Cardiac septum (tissue), 1 donor: ENCODE results near the gene IFI16. TPM values are rescaled to one million over a fixed set of nuclear protein-coding genes. Genes with fewer than 3 reads are reported as not detected.
"Not testable (repeated sequence)": the region's sequence is repeated elsewhere in the genome, so short reads cannot be mapped to it uniquely, and the experiment has no call there.

Experiments
- DNase-seq: peaks from one replicate; pipeline ENCODE4 v3.0.0-alpha.2; 2020; ENCODE audit warnings: low spot score
- intact Hi-C: fragments of 100-400 bp; cut with DNase I; formaldehyde crosslinking; loops from one replicate; pipeline ENCODE4 v1.14.0; 2022
- total RNA-seq: library from RNA; stranded (reverse); fragmentation: NEBNext Ultra II Directional; extraction: Animal tissue kit (Norgen Biotek cat#: 25700); gene quantifications from one replicate; pipeline ENCODE4 v1.2.1, GENCODE V29; 2021
- donor health status: DM: no; HTN: no; CAD: no.

Gene IFI16
- total RNA-seq, 1 donor from 2014 or later = 31.1 TPM

GRCh38 chr1:159040893-159041724 is 31.4 kb downstream of the IFI16 start:
- intact Hi-C loops = no loop called here
- no peak for DNase-seq

GRCh38 chr1:159046486-159046885 is 36.8 kb downstream of the IFI16 start:
- intact Hi-C loops, DNase-seq: not testable (repeated sequence)

- intact Hi-C loops = loop anchor here (5.0 kb wide), 1 partner anchor 44 kb away; the partner anchor contains the start of gene IFI16
These were observed 41.7 kb downstream of the IFI16 start for GRCh38 chr1:159051436-159051835.

GRCh38 chr1:159054427-159054826 is 44.7 kb downstream of the IFI16 start:
- intact Hi-C loops = loop anchor here (5.0 kb wide), 1 partner anchor 47 kb away; the partner anchor contains the start of gene IFI16
- DNase-seq = no peak

More at GRCh38 chr1:159051436-159051835, 41.7 kb downstream of the IFI16 start:
- no peak for DNase-seq

- intact Hi-C loops = no loop called here
- DNase-seq = no peak
These were observed 45.5 kb downstream of the IFI16 start for GRCh38 chr1:159055181-159055641.

- intact Hi-C loops = no loop called here
- no peak for DNase-seq
These were observed 46.5 kb downstream of the IFI16 start for GRCh38 chr1:159056069-159056698.

- intact Hi-C loops = no loop called here
- no peak for DNase-seq
These were observed 49.0 kb downstream of the IFI16 start for GRCh38 chr1:159058751-159059150.

GRCh38 chr1:159065106-159065505 is 55.4 kb downstream of the IFI16 start:
- intact Hi-C loops = no loop called here
- DNase-seq = no peak

GRCh38 chr1:159066108-159066507 is 56.4 kb downstream of the IFI16 start:
- DNase-seq = no peak
- intact Hi-C loops = no loop called here

GRCh38 chr1:159067699-159068621 is 58.3 kb downstream of the IFI16 start:
- intact Hi-C loops = no loop called here
- no peak for DNase-seq

GRCh38 chr1:159068886-159069285 is 59.2 kb downstream of the IFI16 start:
- DNase-seq = no peak
- intact Hi-C loops = no loop called here

- no peak for DNase-seq
- intact Hi-C loops = loop anchor here (5.0 kb wide), 3 partner anchors 55 to 865 kb away; no protein-coding TSS in a partner anchor
These were observed 62.4 kb downstream of the IFI16 start for GRCh38 chr1:159071970-159072582.

- no peak for DNase-seq
- intact Hi-C loops = no loop called here
These were observed 66.9 kb downstream of the IFI16 start, which contains the start of gene AIM2 for GRCh38 chr1:159076438-159077119. Gene AIM2, minus strand, starts transcription at chr1:159076766. Its CDS starts 3,267 bp downstream, at chr1:159073499.

- intact Hi-C loops = no loop called here
These were observed 67.6 kb downstream of the IFI16 start for GRCh38 chr1:159077120-159077961.

GRCh38 chr1:159079525-159079924 is 69.8 kb downstream of the IFI16 start:
- no peak for DNase-seq
- intact Hi-C loops = no loop called here

More at GRCh38 chr1:159077120-159077961, 67.6 kb downstream of the IFI16 start:
- DNase-seq = peak; percentile 91

GRCh38 chr1:159081626-159082025 is 71.9 kb downstream of the IFI16 start:
- no peak for DNase-seq
- intact Hi-C loops = no loop called here

- DNase-seq = no peak
- intact Hi-C loops = no loop called here
These were observed 73.3 kb downstream of the IFI16 start for GRCh38 chr1:159083013-159083412.

- intact Hi-C loops = no loop called here
- DNase-seq = no peak
These were observed 74.4 kb downstream of the IFI16 start for GRCh38 chr1:159084152-159084551.
